Amniotic epithelial cell (primary cell): ENCODE results near the gene ITPR2.
A peak's percentile ranks its signal among the peaks of the same experiment; 100 is the strongest.
"Not testable (repeated sequence)": the region's sequence is repeated elsewhere in the genome, so short reads cannot be mapped to it uniquely, and the experiment has no call there.

Experiments used
- DNase-seq: peaks from one replicate; pipeline ENCODE4 v3.0.0-alpha.2; 2010; ENCODE audit warnings: low read depth

Gene ITPR2

DNA sequence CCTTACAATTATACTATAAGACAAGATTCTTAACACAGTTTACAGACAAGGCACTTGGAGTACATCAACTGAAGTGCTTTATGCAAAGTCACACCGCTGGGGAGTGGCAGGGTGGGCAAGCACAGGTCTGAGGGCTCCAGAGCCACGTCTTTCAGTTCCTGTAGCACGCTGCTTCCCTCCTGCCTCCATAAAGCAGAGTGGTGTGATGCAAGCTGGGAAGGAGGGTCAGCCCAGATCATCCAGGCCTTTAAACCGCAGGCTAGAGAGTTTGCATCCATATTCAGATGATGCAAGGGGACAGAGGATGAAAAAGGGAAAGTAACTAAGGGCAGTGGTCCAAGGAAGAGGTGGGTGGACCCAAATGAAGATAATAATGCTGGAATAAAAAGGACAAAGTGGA, 132.6 kb downstream of the ITPR2 start:
- peak; percentile 57 for DNase-seq

DNA sequence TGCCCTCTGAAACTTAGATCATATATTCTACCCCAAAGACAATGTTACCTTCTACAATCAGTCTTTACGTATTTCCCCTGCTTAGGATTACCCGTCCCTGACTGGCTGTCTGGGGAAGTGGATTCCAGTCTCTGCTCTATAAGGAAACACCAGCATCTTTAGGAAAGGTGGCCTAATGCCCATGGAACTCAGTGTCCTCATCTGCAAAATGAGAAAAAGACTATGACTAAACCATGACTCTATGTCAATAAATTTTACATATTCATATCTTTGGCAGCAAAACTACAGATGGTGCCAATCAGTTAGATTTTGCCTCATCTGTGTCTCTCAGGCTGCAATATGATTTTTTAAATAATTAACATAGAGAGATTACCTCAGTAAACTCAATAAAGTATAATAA, 133.8 kb downstream of the ITPR2 start:
- DNase-seq: peak; percentile 44

DNA sequence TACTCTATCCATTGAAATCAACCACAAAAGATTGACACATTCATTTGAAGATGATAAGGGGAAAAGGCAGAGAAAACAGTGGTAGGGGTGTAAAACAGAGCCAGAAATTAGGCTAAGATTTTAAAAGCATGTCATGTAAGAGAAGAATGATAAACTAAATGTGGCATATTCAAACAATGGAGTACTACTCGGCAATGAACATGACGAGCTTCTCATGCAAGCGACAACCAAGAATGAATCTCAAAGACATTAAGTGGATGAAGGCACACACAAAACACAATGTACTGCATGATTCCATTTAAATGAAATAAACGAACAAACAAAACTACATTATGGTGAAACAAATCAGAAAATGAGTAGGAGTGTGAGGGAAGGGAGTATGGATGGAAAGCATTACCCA, 134.8 kb downstream of the ITPR2 start:
- DNase-seq: no peak

DNA sequence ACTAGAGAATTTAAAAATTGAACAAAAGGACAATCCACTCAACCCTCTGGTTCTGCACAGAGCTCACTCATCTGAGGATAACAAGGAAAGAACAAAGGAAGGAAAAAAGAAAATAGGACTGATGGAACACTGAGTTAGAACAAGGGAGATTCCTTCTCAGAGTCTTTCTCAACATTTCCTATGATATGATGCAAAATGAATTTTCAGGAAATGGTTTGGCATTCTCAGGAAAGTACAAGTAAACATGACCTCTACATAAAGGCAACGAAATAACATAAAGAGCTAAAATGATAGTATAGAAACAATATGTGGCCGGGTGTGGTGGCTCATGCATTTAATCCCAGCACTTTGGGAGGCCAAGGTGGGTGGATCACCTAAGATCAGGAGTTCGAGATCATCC, 135.8 kb downstream of the ITPR2 start:
- DNase-seq: peak; percentile 84

DNA sequence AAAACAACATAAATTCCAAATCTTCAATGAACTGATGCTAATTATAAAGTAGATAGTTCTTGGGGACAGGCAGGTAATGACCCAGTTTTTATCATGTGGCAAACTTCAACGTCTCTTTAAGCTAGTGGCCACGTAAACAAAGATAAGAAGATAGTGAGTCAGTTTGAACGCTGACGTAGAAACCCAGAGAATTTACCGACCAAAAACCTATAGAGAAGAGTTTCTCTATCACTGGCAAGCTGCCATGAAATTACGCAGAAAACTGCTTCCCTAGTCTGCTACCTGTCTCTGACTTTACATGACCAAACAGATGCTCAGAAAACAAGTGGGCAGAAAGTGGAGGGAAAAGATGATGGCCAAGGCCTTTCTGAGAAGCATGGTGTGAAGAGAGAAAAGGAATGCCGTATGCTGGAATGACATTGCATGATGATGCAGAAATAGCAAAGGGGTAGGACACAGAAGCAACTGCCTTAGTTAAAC, 136.3 kb downstream of the ITPR2 start:
- DNase-seq: peak; percentile 86

DNA sequence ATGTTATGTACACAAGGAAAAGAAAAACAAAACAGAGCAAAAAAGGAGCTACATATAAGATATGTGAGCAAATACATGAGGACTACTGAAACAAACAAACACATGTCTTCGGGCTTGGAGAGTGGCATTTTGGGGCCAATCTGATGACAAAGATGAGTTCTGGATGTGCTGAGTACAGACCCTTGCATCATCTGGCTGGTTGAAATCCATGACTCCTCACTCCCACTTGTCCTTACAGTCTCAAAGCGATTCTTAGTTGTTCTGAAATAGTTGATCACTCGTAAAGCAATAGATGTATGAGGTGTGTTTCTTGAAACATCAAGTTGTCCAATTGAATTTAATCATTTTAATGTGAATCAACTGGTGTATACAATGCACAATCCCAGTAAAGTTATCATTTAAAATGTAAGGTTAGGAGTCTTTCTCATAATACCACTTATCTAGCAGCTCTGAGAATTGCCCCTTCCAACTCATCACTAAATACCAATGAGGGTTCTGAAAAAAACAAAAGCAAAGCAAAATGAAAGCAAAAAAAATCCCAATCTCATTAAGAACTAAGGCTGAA, 136.9 kb downstream of the ITPR2 start:
- DNase-seq: peak; percentile 72

DNA sequence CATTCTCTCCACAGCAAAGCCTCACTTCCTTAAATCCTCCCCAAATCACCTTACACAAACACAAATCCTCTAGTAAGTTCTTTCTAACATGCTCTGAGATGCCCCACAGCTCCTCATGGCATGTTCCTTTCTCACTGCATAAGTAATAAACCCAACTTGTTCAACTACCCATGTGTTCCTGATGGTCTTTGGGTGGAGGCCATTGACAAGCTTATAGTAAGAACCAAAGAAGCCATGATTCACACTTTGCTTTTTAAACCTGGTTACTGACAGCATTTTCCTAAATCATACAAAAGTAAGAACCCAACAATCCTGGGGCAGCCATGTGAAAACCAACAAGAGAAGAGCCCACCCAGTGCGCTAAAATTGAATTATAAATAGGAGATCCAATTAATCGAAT, 138.6 kb downstream of the ITPR2 start:
- no peak for DNase-seq

DNA sequence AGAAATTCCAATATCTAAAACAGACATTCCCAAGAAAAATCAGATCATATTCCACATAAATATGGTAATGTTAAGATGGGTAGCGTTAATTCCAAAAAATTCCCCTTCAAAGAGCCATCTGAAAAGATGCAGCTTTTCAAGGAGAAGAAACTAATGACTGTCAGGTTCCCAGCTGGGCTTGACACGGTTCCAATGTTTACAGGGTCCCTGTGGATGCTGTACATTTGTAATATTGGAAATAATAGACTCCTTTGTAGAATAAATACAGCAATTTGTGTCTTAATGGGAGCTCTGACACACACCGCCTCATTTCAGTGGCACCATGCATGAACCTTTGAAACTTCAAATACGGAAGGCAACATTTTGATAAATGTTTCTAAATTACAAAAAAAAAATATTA, 140.6 kb downstream of the ITPR2 start:
- DNase-seq: no peak

DNA sequence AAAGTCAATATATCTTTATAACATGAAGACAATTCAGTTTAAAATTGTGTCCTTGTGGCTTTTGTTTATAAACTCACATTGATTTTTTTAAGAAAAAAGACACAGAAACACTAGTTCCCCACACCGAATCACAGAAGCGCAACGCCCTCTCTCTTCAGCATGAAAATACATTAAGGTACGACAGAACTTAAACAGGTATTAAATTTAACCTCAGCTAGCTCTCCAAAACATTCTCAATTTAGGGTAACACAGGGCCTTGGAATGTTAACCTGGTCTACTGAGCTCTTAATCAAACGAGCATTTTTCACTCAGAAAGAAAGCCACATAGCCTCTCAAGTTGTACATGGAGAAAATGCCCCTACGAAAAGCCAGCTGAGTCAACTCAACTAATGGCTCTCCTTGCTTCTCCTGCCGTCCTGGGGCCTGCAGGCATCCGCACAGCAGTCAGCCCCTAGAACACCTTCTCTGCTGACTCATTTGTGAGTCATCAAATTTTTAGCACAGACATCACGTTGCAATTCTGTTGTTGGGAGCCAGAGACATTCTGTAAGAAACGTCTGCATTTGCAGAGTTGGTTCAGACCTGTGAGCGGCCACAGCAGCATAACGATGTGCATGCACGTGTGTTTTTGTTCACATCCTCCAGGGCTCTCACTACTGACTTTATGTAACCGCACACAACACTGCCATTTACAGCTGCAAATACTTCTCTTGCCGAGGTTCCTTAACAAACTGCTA, 141.6 kb downstream of the ITPR2 start:
- peak; percentile 97 for DNase-seq

DNA sequence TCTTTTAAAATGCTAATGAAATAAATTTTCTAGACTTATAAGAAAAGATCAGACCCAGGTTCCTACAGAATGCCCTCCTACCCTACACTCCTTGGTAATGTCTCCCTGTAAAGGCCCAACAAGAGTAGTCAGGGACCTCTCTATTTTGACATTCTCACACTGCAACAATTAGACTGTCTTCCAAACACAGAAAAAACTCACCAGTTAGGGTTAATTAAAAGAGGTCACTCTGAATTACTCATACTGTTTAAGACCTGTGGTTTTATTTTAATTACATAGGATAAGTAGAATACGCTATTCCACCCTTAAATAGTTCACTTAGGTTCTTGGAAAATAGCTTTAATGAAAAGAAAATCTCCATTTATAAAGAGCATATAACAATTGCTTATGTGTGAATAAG, 142.4 kb downstream of the ITPR2 start:
- DNase-seq: no peak

DNA sequence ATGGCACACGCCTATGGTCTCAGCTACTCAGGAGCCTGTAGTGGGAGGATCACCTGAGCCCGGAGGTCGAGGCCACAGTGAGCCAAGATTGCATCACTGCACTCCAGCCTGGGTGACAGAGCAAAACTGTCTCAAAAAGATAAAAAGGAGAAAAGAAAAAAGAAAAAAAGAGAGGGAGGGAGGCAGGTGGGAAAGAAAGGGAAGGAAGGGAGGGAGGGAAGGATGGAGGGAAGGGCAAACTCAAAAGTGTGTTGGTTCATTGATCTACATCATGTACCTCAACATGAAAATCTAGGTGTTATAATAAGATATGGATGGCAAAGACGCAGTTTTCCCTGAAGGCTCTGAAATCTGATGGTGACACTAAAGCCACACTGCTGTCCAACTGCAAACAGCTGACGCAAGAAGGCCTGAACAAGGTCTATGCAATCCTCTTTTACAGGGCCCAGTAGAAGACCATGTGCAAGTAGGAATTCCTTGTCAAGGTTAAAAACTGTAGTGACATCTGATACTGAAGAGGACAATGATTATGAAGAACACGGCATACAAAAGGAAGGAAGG, 143.6 kb downstream of the ITPR2 start:
- no peak for DNase-seq

DNA sequence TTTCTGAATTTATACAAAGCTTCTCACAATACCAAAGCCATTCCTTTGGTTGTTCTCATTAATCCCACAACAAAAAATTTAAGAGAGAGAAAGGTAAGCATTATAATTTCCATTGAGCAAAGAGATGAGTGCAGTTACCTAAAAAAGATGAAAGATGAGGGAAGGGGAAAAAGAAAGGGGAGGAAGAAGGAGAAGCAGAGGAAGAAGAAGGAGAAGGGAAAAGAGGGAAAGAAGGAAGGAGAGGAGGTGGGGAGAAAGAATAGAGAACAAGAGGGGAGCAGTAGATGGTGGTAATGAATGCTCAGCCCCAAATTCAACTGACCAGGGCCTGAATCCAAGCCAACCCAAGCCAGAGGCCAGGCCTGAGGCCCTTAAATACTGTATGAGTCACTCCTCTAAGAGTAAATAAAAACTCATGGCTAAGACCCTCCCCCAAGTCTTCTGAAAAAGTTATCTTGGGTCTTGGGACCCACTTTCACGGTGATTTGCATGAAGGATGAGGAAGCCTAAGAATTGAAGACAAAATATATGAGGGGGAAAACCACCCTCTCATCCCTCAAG, 144.6 kb downstream of the ITPR2 start:
- no peak for DNase-seq

DNA sequence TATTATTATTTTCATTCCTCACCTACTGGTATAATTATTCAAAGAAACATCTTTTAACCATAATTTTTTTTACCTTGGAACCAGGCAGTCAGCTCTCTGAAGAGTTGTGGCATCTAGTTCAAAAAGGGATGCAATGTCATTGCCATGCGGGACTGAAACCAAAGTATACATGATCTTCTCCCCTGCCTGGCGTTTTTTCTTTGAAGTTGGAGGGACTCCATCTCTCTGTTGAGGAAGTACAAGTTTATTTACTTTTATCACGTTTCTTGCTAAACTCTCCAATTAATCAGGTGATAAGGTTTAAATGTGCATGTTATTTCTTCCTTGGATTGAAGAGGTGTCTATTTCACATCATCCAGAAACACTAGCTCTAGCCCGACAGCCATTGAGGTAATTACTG, 146.6 kb downstream of the ITPR2 start:
- no peak for DNase-seq

DNA sequence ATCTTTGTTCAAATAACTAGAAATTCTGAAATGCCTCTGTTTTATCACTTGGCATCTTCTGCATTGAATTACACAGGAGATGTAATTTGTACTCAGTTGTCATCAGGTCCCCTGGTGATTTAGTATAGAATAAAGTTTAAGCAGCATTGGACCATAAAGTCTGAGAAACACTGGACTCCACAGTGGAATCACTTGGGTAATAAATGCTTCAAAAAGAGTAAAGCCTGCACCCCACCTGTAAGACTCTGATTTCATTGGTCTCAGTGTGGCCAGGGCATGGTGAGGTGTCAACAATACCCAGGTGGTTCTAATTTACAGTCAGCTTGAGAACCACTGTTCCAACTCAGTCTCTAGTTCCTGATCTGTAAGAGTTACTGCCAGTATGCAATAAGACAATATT, 148.9 kb downstream of the ITPR2 start:
- no peak for DNase-seq

DNA sequence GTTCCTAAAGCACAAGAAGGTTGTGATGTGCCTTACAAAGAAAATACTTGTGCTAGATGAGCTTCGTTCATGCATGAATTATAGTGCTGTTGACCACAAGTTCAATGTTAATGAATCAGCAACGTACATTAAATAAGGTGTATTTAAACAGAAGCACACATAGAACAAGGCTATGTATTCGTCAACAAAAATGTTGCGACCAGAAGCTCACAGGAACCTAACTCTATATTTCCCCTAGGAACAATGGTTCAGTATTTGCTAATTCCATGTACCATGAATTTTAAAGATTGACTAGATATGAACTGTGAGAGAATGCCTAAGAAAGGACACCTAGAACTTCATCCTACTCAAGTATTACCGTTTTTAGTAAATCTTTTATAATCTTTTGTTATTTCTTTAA, 149.6 kb downstream of the ITPR2 start:
- no peak for DNase-seq

DNA sequence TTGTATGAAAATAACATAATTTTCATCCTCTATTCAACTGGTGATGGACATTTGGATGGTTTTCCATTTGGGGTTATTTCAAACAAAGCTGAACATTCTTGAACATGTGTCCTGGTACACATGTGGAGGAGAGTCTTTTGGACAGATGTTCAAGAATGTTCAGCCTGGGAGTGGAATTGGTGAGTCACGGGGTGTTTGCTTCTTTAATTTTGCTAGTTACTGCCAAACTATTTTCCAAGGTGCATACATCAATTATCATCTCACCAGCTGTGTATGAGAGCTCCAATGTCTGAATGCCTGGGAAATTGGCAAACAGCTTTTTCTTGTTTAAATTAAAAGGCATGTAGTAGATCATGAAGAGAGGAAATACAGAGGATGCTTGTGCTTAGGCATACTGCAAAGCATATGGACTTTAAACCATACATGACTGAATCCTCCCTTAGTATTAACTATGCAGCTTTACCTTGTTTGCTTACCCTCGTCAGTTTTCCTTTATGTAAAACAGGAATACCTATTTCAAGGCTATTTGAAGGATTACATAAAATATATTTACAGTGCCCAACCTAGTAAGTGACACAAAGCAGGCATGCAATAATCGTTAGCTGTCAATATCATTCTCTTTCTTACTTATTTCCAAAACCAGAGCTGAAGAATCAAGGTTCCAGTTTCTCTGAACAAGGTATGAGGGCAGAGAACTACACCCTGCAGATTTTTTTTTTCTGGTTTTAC, 152.1 kb downstream of the ITPR2 start:
- DNase-seq: peak; percentile 35

DNA sequence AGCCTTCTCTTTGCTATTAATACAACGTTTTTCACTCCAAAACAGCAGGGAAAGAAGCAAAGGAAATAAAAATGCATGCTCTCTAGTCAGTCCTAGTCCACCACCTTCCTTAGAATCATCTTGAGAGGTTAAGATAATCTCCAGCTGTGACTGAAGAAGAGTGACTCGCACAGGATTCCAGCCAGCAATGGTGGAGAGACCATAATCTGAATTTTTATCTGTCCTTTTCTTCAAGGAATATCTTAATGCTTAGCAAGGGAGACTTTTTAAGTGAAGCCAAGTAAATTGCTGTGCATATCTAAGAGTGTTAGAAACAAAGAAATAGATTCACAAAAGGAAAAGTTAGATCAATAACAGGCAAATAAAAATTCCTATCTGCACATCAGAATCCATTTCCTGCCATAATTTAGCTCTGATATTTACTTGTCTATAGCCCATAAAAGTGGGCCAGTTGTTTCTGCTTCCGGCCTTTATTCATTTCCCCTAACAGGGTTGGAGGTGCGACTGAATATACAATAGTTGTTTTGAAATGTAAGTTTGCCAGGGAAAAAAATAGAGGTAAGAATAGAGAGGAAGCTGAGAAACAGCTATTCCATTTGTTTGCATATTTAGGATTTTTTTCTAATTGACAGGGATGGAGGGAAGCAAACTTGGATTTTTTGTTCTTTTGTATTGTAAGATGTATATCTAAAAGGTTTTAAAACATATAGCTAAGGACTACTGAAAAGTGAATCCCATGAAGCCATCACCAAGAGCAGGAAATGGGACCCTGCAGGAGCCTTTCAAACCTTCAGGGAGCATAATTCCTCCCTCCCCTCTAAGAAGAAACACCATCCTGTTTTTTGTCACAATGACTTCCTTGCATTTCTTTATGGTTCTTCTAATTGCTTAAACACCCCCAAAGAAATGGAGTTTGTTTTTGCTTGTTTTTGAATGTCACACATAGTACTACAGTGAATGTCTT, 154.0 kb downstream of the ITPR2 start:
- no peak for DNase-seq

DNA sequence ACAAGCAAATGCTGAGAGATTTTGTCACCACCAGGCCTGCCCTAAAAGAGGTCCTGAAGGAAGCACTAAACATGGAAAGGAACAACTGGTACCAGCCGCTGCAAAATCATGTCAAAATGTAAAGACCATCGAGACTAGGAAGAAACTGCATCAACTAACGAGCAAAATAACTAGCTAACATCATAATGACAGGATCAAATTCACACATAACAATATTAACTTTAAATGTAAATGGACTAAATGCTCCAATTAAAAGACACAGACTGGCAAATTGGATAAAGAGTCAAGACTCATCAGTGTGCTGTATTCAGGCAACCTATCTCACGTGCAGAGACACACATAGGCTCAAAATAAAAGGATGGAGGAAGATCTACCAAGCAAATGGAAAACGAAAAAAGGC, 161.5 kb downstream of the ITPR2 start:
- DNase-seq: not testable (repeated sequence)

DNA sequence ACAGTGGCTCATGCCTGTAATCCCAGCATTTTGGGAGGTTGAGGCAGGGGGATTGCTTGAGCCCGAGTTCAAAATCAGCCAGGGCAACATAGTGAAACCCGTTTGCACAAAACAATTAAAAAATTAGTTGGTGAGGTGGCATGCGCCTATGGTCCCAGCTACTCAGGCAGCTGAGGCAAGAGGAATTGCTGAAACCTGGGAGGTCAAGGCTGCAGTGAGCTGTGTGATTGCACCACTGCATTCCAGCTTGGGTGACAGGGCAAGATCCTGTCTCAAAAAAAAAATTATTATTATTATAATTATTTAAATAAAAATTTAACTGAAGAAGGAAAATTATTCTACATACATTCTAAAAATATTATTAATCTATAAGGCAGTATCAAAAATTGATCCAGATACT, 164.1 kb downstream of the ITPR2 start:
- peak; percentile 68 for DNase-seq

DNA sequence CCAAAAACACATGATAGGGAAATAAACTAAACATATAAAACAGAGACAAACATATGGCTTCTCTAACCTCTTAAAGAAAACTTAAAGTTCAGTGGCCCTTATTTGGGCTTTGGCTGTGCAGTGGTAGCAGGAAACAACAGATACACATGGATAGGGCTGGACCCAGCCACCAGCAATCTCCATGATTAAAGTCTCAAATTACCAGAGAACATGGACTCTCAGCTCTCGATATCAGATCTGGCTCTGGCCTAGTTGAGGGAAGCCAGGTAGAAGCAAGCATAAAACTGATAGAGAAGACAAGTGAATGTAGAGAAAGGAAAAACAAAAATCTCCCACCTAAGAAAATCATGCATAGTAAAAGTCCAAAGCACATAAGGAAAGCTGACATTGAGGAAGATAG, 164.8 kb downstream of the ITPR2 start:
- no peak for DNase-seq

DNA sequence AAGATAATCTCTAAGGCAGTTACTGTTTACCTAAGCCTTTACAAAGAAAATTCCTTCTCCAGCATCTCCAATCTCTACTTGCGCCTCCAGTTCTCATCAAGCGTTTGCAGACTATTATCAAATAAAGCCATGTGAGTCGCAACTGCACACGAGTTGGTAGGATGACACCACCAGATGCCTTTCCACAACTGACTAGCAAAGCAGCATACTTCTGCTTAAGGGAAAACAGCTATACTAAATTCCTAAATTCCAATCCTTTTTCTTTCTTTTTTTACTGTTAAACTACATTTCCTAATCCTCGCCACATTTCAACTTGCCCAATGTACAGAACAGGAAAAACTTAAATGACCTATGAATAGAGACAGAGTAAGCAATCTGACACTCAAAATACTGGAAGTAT, 166.7 kb downstream of the ITPR2 start:
- peak; percentile 60 for DNase-seq
